DND-41 (cell line): Measurements from ENCODE around the gene NOTCH2.

Experiments
- CTCF ChIP-seq: IDR thresholded peaks from 2 replicates; pipeline ENCODE4 v1.5.1; 2012; ENCODE audit warnings: borderline replicate concordance, low read length, moderate library complexity, mild to moderate bottlenecking; ENCODE audit not compliant: poor library complexity, severe bottlenecking; ENCODE audit errors: extremely low read depth
- EZH2 ChIP-seq: IDR thresholded peaks from 3 replicates; pipeline ENCODE4 v1.6.1; 2012; ENCODE audit warnings: borderline replicate concordance, low read depth, mild to moderate bottlenecking, moderate library complexity, low read length, inconsistent platforms; ENCODE audit not compliant: severe bottlenecking

- TF ChIP-seq CTCF: no peak
- no peak for TF ChIP-seq EZH2
Measured at GRCh38 chr1:119966020-119966419, 103.4 kb downstream of the NOTCH2 start.
